ENCODE results near the gene MAN1C1. TPM values are rescaled to one million over a fixed set of nuclear protein-coding genes. Genes with fewer than 3 reads are reported as not detected.

The MAN1C1 gene
- total and polyA plus RNA-seq, 4 donors = 2.8 to 32.2 (median 14.5) TPM

GRCh38 chr1:25622531-25622930 lies 5.9 kb downstream of the MAN1C1 start:
- ATAC-seq (ENCODE audit: low FRiP score) (no peak), DNase-seq (no peak)
- no peaks in the 10 kb centered on the region for H3K36me3 ChIP-seq (ENCODE audit: control insufficient read depth in 1 of 2, insufficient read depth in 2 of 2, low read length in 1 of 2)
- H3K9me3 ChIP-seq (ENCODE audit: control insufficient read depth, low read length) = no peaks in the 10 kb centered on the region
- intact Hi-C loops (cut with DNase I) = no loop called here
- WGBS, 2 donors = 93 to 96% methylated on average over 6 of the region's 6 CpGs
- H3K27me3 ChIP-seq (ENCODE audit: control insufficient read depth in 1 of 2, insufficient read depth in 2 of 2, low read length in 1 of 2) = no peaks in the 10 kb centered on the region
- H3K4me3 ChIP-seq (ENCODE audit: low read length in 2 of 2) = no peak overlapping the region
- H3K4me1 ChIP-seq (ENCODE audit: control insufficient read depth in 1 of 2, insufficient read depth in 2 of 2, low read length in 2 of 2) = peaks cover 0 to 6% of the 10 kb centered on the region in 2 donors
- no peak overlapping the region for H3K27ac ChIP-seq (ENCODE audit: low read depth in 1 of 2, low read length in 2 of 2)

GRCh38 chr1:25623007-25623406 lies 6.4 kb downstream of the MAN1C1 start:
- no peaks in the 10 kb centered on the region for H3K27me3 ChIP-seq (ENCODE audit: control insufficient read depth in 1 of 2, insufficient read depth in 2 of 2, low read length in 1 of 2)
- no peaks in the 10 kb centered on the region for H3K36me3 ChIP-seq (ENCODE audit: control insufficient read depth in 1 of 2, insufficient read depth in 2 of 2, low read length in 1 of 2)
- no peak overlapping the region for H3K27ac ChIP-seq (ENCODE audit: low read depth in 1 of 2, low read length in 2 of 2)
- ATAC-seq (ENCODE audit: low FRiP score) (no peak), DNase-seq (no peak)
- peaks cover 0 to 4% of the 10 kb centered on the region in 2 donors for H3K4me1 ChIP-seq (ENCODE audit: control insufficient read depth in 1 of 2, insufficient read depth in 2 of 2, low read length in 2 of 2)
- H3K9me3 ChIP-seq (ENCODE audit: control insufficient read depth, low read length) = no peaks in the 10 kb centered on the region
- WGBS, 2 donors = 88 to 89% methylated on average over 4 of the region's 4 CpGs
- no peak overlapping the region for H3K4me3 ChIP-seq (ENCODE audit: low read length in 2 of 2)
- intact Hi-C loops (cut with DNase I) = no loop called here

- DNase-seq = no peak
- Histone ChIP-seq H3K4me3 (ENCODE audit: low read length in 2 of 2) (no peak overlapping the region), H3K36me3 (ENCODE audit: control insufficient read depth in 1 of 2, insufficient read depth in 2 of 2, low read length in 1 of 2) (no peaks in the 10 kb centered on the region), H3K27me3 (ENCODE audit: control insufficient read depth in 1 of 2, insufficient read depth in 2 of 2, low read length in 1 of 2) (no peaks in the 10 kb centered on the region), H3K4me1 (ENCODE audit: control insufficient read depth in 1 of 2, insufficient read depth in 2 of 2, low read length in 2 of 2) (no peaks in the 10 kb centered on the region), H3K27ac (ENCODE audit: low read depth in 1 of 2, low read length in 2 of 2) (no peak overlapping the region), H3K9me3 (ENCODE audit: control insufficient read depth, low read length) (no peaks in the 10 kb centered on the region)
- 79% methylated on average over 4 of the region's 4 CpGs for WGBS, 2 donors
- ATAC-seq (ENCODE audit: low FRiP score) = no peak
- intact Hi-C loops (cut with DNase I) = no loop called here
Observed at GRCh38 chr1:25623731-25624130, 7.1 kb downstream of the MAN1C1 start.

- Histone ChIP-seq H3K27ac (ENCODE audit: low read depth in 1 of 2, low read length in 2 of 2) (no peak overlapping the region), H3K36me3 (ENCODE audit: control insufficient read depth in 1 of 2, insufficient read depth in 2 of 2, low read length in 1 of 2) (no peaks in the 10 kb centered on the region), H3K27me3 (ENCODE audit: control insufficient read depth in 1 of 2, insufficient read depth in 2 of 2, low read length in 1 of 2) (no peaks in the 10 kb centered on the region), H3K9me3 (ENCODE audit: control insufficient read depth, low read length) (no peaks in the 10 kb centered on the region), H3K4me3 (ENCODE audit: low read length in 2 of 2) (no peak overlapping the region), H3K4me1 (ENCODE audit: control insufficient read depth in 1 of 2, insufficient read depth in 2 of 2, low read length in 2 of 2) (no peaks in the 10 kb centered on the region)
- 92 to 93% methylated on average over 3 of the region's 3 CpGs for WGBS, 2 donors
- intact Hi-C loops (cut with DNase I) = no loop called here
- no peak for DNase-seq
- no peak for ATAC-seq (ENCODE audit: low FRiP score)
Observed at GRCh38 chr1:25624156-25624555, 7.6 kb downstream of the MAN1C1 start.

GRCh38 chr1:25624604-25625003 lies 8.0 kb downstream of the MAN1C1 start:
- Histone ChIP-seq H3K27me3 (ENCODE audit: control insufficient read depth in 1 of 2, insufficient read depth in 2 of 2, low read length in 1 of 2) (no peaks in the 10 kb centered on the region), H3K36me3 (ENCODE audit: control insufficient read depth in 1 of 2, insufficient read depth in 2 of 2, low read length in 1 of 2) (no peaks in the 10 kb centered on the region), H3K4me3 (ENCODE audit: low read length in 2 of 2) (no peak overlapping the region), H3K4me1 (ENCODE audit: control insufficient read depth in 1 of 2, insufficient read depth in 2 of 2, low read length in 2 of 2) (no peaks in the 10 kb centered on the region), H3K9me3 (ENCODE audit: control insufficient read depth, low read length) (no peaks in the 10 kb centered on the region), H3K27ac (ENCODE audit: low read depth in 1 of 2, low read length in 2 of 2) (no peak overlapping the region)
- ATAC-seq (ENCODE audit: low FRiP score) (no peak), DNase-seq (no peak)
- 92 to 97% methylated on average over 5 of the region's 5 CpGs for WGBS, 2 donors
- intact Hi-C loops (cut with DNase I) = no loop called here

GRCh38 chr1:25626018-25626417 lies 9.4 kb downstream of the MAN1C1 start:
- H3K4me1 ChIP-seq (ENCODE audit: control insufficient read depth in 1 of 2, insufficient read depth in 2 of 2, low read length in 2 of 2) = no peaks in the 10 kb centered on the region
- H3K4me3 ChIP-seq (ENCODE audit: low read length in 2 of 2) = no peak overlapping the region
- intact Hi-C loops (cut with DNase I) = no loop called here
- DNase-seq (no peak), ATAC-seq (ENCODE audit: low FRiP score) (no peak)
- no peaks in the 10 kb centered on the region for H3K9me3 ChIP-seq (ENCODE audit: control insufficient read depth, low read length)
- H3K27me3 ChIP-seq (ENCODE audit: control insufficient read depth in 1 of 2, insufficient read depth in 2 of 2, low read length in 1 of 2) = no peaks in the 10 kb centered on the region
- H3K27ac ChIP-seq (ENCODE audit: low read depth in 1 of 2, low read length in 2 of 2) = no peak overlapping the region
- 97 to 98% methylated on average over 2 of the region's 2 CpGs for WGBS, 2 donors
- no peaks in the 10 kb centered on the region for H3K36me3 ChIP-seq (ENCODE audit: control insufficient read depth in 1 of 2, insufficient read depth in 2 of 2, low read length in 1 of 2)

- ATAC-seq (ENCODE audit: low FRiP score) (no peak), DNase-seq (no peak)
- Histone ChIP-seq H3K27me3 (ENCODE audit: control insufficient read depth in 1 of 2, insufficient read depth in 2 of 2, low read length in 1 of 2) (no peaks in the 10 kb centered on the region), H3K27ac (ENCODE audit: low read depth in 1 of 2, low read length in 2 of 2) (no peak overlapping the region), H3K9me3 (ENCODE audit: control insufficient read depth, low read length) (no peaks in the 10 kb centered on the region), H3K4me1 (ENCODE audit: control insufficient read depth in 1 of 2, insufficient read depth in 2 of 2, low read length in 2 of 2) (no peaks in the 10 kb centered on the region), H3K36me3 (ENCODE audit: control insufficient read depth in 1 of 2, insufficient read depth in 2 of 2, low read length in 1 of 2) (no peaks in the 10 kb centered on the region), H3K4me3 (ENCODE audit: low read length in 2 of 2) (no peak overlapping the region)
- WGBS, 2 donors = 94 to 96% methylated on average over 5 of the region's 5 CpGs
- intact Hi-C loops (cut with DNase I) = no loop called here
Observed at GRCh38 chr1:25628741-25629421, 12.3 kb downstream of the MAN1C1 start.

- no peak for ATAC-seq (ENCODE audit: low FRiP score)
- no peaks in the 10 kb centered on the region for H3K36me3 ChIP-seq (ENCODE audit: control insufficient read depth in 1 of 2, insufficient read depth in 2 of 2, low read length in 1 of 2)
- no peak for DNase-seq
- no peaks in the 10 kb centered on the region for H3K9me3 ChIP-seq (ENCODE audit: control insufficient read depth, low read length)
- intact Hi-C loops (cut with DNase I) = loop anchor here in 1 of 2 donors (10.0 kb wide), 1 partner anchor 55 kb away; no protein-coding TSS in a partner anchor
- H3K27ac ChIP-seq (ENCODE audit: low read depth in 1 of 2, low read length in 2 of 2) = no peak overlapping the region
- WGBS, 2 donors = 84 to 85% methylated on average over 4 of the region's 4 CpGs
- no peaks in the 10 kb centered on the region for H3K4me1 ChIP-seq (ENCODE audit: control insufficient read depth in 1 of 2, insufficient read depth in 2 of 2, low read length in 2 of 2)
- no peak overlapping the region for H3K4me3 ChIP-seq (ENCODE audit: low read length in 2 of 2)
- H3K27me3 ChIP-seq (ENCODE audit: control insufficient read depth in 1 of 2, insufficient read depth in 2 of 2, low read length in 1 of 2) = no peaks in the 10 kb centered on the region
Observed at GRCh38 chr1:25629836-25630235, 13.2 kb downstream of the MAN1C1 start.

GRCh38 chr1:25631750-25632485 lies 15.3 kb downstream of the MAN1C1 start:
- intact Hi-C loops (cut with DNase I) = loop anchor here in 1 of 2 donors (10.0 kb wide), 1 partner anchor 53 kb away; no protein-coding TSS in a partner anchor
- no peaks in the 10 kb centered on the region for H3K4me1 ChIP-seq (ENCODE audit: control insufficient read depth in 1 of 2, insufficient read depth in 2 of 2, low read length in 2 of 2)
- peak; percentile 46 for ATAC-seq (ENCODE audit: low FRiP score)
- no peak overlapping the region for H3K4me3 ChIP-seq (ENCODE audit: low read length in 2 of 2)
- H3K27me3 ChIP-seq (ENCODE audit: control insufficient read depth in 1 of 2, insufficient read depth in 2 of 2, low read length in 1 of 2) = no peaks in the 10 kb centered on the region
- H3K36me3 ChIP-seq (ENCODE audit: control insufficient read depth in 1 of 2, insufficient read depth in 2 of 2, low read length in 1 of 2) = no peaks in the 10 kb centered on the region
- 85 to 87% methylated on average over 11 of the region's 11 CpGs for WGBS, 2 donors
- H3K9me3 ChIP-seq (ENCODE audit: control insufficient read depth, low read length) = no peaks in the 10 kb centered on the region
- DNase-seq = no peak
- no peak overlapping the region for H3K27ac ChIP-seq (ENCODE audit: low read depth in 1 of 2, low read length in 2 of 2)

Data from aorta (tissue), 5 donors.